CD4-positive, alpha-beta T cell treated with Interleukin-4 for 1 hour (primary cell): Measurements from ENCODE around the gene ELL2.
"Not testable (repeated sequence)": the region's sequence is repeated elsewhere in the genome, so short reads cannot be mapped to it uniquely, and the experiment has no call there.

ENCODE experiments used
- DNase-seq, 2 donors: peaks; one replicate each; pipeline ENCODE4 v3.0.0-alpha.2; 2020 to 2022

The ELL2 gene

GRCh38 chr5:95853490-95853889, 108.2 kb downstream of the ELL2 start:
- DNase-seq, result no peak

GRCh38 chr5:95852567-95852966, 109.1 kb downstream of the ELL2 start:
- no peak for DNase-seq

GRCh38 chr5:95851141-95851540, 110.5 kb downstream of the ELL2 start:
- DNase-seq, result not testable (repeated sequence)

- no peak for DNase-seq
These were observed 111.2 kb downstream of the ELL2 start for GRCh38 chr5:95850391-95850894.

GRCh38 chr5:95848701-95849100, 113.0 kb downstream of the ELL2 start:
- no peak for DNase-seq

GRCh38 chr5:95847261-95847592, 114.4 kb downstream of the ELL2 start:
- DNase-seq, result no peak

GRCh38 chr5:95846554-95847260, 114.9 kb downstream of the ELL2 start:
- DNase-seq, result peak; percentile 76 to 78

GRCh38 chr5:95845391-95845790, 116.3 kb downstream of the ELL2 start:
- no peak for DNase-seq

- no peak for DNase-seq
These were observed 117.9 kb downstream of the ELL2 start for GRCh38 chr5:95843733-95844223.

- peak; percentile 71 to 78 for DNase-seq
These were observed 118.7 kb downstream of the ELL2 start for GRCh38 chr5:95842854-95843544.

GRCh38 chr5:95841914-95842812, 119.5 kb downstream of the ELL2 start:
- no peak for DNase-seq

GRCh38 chr5:95840956-95841705, 120.5 kb downstream of the ELL2 start:
- no peak for DNase-seq

- no peak for DNase-seq
These were observed 122.0 kb downstream of the ELL2 start for GRCh38 chr5:95839658-95840057.

GRCh38 chr5:95838556-95838955, 123.1 kb downstream of the ELL2 start:
- DNase-seq, result no peak

GRCh38 chr5:95838001-95838520, 123.6 kb downstream of the ELL2 start:
- no peak for DNase-seq

GRCh38 chr5:95837492-95837891, 124.2 kb downstream of the ELL2 start:
- DNase-seq, result no peak

- not testable (repeated sequence) for DNase-seq
These were observed 124.7 kb downstream of the ELL2 start for GRCh38 chr5:95836971-95837370.

- DNase-seq, result no peak
These were observed 125.1 kb downstream of the ELL2 start for GRCh38 chr5:95836544-95836943.

- peak; percentile 22 to 38 for DNase-seq
These were observed 125.8 kb downstream of the ELL2 start for GRCh38 chr5:95835682-95836385.
